HTERT RPE-1 (cell line): ENCODE results near the gene PSMA7.

ENCODE experiments used
- in situ Hi-C: fragments of 300-500 bp; cut with MboI; formaldehyde crosslinking; loops from 4 replicates; pipeline ENCODE4 v1.14.3; 2020; ENCODE audit warnings: low sequenced_read_pairs

PSMA7 gene

DNA sequence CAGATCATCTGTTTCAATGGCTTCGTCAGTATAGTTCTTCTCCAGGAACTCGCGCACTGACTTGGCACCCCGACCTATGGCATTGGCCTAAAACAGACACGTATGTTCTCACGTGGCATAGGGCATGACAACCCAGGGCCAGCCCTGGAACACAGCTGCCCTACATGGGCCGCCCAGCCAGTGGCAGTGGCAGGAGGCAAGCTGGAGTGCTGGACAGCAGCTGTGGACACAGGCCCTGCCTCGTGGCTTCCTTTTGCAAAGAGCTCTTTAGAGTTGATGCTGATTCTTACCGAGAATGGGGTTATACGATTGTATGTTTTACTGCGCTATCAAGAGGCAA lies 5.0 kb downstream of the PSMA7 start:
- in situ Hi-C loops: no loop called here

- in situ Hi-C loops: no loop called here
Observed at GRCh38 chr20:62137478-62138203, 5.6 kb downstream of the PSMA7 start.

DNA sequence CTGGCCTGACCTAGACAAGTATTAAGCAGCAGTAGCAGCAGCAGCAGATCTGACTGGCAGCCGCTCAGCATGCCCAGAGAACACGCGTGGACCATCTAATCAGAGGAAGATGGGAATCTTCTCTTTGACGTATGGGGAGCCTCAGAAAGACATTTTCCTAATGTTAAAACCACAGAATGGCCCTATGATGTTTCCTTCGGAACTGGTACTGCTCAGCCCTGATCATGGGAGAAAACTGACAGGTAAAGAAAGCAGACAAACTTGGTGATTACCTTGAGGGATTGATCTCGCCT lies 6.2 kb downstream of the PSMA7 start:
- in situ Hi-C loops: no loop called here

- in situ Hi-C loops: no loop called here
Observed at GRCh38 chr20:62136283-62137091, 6.7 kb downstream of the PSMA7 start.

GRCh38 chr20:62135573-62136266 lies 7.5 kb downstream of the PSMA7 start:
- in situ Hi-C loops: no loop called here

GRCh38 chr20:62134735-62135231 lies 8.4 kb downstream of the PSMA7 start:
- in situ Hi-C loops: no loop called here

DNA sequence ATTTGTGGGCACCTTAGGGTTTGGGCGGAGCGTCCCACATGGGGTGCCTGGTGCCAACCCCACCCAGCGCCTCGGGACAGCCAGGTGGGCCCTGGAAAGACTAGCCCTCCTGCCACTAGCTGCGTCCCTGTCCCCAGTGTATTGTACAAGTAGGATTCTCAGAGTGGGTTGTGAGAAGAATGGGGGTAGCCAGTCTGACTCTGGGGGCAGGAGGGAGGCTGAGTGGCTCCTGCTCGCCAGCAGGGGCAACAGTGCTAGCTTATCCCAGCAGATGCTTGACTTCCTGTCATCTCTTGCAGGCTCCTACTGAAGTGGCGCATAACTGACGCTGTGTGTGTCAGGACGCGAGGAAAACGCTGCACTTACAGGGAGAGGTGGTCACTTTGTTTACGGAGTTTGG lies 9.3 kb downstream of the PSMA7 start:
- in situ Hi-C loops: no loop called here

- in situ Hi-C loops: no loop called here
Observed at GRCh38 chr20:62133051-62133845, 9.9 kb downstream of the PSMA7 start.

DNA sequence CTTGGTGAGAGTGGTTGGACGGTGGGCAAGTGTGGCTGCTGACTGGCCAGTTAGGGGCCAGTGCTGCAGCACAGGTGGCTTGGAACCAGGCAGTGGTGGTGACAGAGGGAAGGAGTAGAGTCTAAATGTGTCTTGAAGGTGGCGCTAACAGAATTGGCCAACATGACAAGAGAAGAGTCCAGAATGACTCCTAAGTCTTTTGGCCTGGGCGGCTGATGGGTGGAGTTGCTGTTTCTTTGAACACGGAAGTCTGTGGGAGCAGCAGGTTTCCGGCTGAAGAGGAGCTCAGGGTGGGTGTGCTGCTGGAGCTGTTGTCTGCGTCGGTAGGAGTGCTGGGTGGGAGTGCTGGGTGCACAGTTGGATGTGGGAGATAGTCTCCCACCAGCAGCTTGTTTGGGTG lies 10.8 kb downstream of the PSMA7 start:
- in situ Hi-C loops: no loop called here

DNA sequence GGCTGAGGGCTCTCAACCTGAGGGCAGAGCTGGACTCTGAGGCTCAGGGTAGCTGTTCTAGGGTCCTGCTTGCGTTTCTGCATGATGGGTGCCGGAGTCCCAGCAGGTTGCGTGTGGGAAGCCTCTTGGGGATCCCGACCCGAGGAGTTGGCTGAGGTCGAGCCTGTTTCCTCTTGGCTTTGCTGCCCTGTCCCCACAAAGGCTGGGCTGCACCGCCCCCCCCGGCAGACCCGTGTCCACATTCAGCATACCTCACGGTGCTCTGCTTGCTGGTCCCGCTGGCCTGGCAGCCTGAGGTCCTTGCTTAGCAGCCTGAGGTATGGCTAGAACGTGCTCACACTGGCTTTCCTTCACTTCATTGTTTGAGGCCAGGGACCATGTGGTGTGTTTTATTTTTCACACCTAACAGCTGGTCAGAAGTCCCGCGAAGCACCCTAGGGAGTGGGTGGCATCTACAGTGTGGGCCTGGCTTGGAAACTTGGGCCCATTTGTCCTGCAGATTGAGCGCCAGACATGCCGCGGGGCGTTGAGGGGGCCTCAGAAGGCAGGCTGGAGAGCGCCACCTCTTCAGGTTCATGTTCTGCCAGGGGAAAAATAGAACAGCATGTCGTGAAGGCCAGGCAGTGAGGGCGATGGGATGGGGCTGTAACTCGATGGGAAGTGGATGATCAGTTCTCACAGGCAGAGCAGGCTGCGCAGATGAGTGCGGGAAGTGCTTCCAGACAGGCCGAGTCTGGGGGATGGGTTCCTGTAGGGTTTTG lies 11.5 kb downstream of the PSMA7 start:
- in situ Hi-C loops: no loop called here

- in situ Hi-C loops: no loop called here
Observed at GRCh38 chr20:62129731-62130531, 13.3 kb downstream of the PSMA7 start.

- in situ Hi-C loops: no loop called here
Observed at GRCh38 chr20:62128502-62128901, 14.7 kb downstream of the PSMA7 start.

- in situ Hi-C loops: no loop called here
Observed at GRCh38 chr20:62127799-62128198, 15.4 kb downstream of the PSMA7 start.

- in situ Hi-C loops: no loop called here
Observed at GRCh38 chr20:62126141-62126540, 17.1 kb downstream of the PSMA7 start.

GRCh38 chr20:62123450-62124118 lies 19.6 kb downstream of the PSMA7 start:
- in situ Hi-C loops: no loop called here

- in situ Hi-C loops: no loop called here
Observed at GRCh38 chr20:62122654-62123449, 20.3 kb downstream of the PSMA7 start.

DNA sequence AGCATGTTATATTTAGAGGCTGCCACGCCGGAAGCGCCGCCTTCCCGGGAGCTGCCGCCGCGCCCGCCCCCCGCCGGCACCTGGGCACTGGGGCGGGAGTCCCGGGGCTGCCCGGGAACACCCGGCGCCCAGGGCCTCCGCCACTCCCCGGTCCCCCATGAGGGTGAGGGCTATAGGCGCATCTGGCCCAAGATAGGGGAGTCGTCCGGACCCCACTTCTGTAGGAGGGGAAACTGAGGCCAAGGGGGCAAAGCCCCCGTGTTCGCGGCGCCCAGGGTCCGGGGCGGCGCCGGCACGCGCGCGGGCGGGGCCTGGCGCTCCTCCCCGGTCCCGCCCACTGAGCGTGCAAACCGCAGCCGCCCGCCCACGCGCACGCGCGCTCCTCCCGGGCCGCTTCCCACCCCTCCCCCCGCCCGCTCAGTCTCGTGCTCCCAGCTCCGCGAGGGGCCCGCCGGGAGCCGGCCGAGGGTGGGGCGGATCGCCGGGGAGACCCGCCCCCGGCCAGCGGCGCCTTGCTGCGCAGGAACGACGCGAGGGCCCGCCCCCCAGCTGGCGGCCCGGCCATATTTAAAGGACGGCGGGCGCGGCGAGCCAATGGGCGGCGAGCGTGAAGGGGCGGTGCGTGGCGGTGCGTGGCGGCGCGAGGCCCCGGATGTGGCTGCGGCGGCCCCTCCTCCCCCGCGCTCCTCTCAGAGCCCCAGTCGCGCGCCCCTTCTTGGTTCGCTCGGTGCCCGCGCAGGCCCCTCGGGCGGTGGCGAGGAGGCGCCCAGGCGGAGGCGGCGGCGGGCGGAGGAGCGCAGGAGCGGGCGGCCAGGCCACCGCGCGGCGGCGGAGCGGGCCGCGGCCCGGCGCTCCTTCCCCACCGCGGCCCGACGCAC lies 21.2 kb downstream of the PSMA7 start, which contains the start of gene LSM14B:
Gene LSM14B, plus strand, starts transcription at position 700 of the 878 bp plus-strand sequence. CDS start 192 bp downstream, outside the sequence.
- in situ Hi-C loops: no loop called here
